Stimulated activated naive CD8-positive, alpha-beta T cell treated with anti-CD3 and anti-CD28 coated beads, Interleukin-15, amount 100 ng/mL, for 72 hours (primary cell): ENCODE results near the gene WDSUB1.

Experiments
- ATAC-seq: fragments of 150-1000 bp; cut with Tn5 transposase; 2 replicates; pipeline ENCODE4 v1.10.0; 2021; ENCODE audit warnings: mild to moderate bottlenecking, moderate library complexity
- DNase-seq, 2 donors: peaks; one replicate each; pipeline ENCODE4 v3.0.0; 2021 to 2022
- H3K27ac Mint-ChIP-seq, 2 donors: one replicate each; pipeline ENCODE4 v1.8.0; 2022; ENCODE audit warnings: mild to moderate bottlenecking in 2 of 2, mixed read lengths in 2 of 2, moderate library complexity in 2 of 2
- H3K27me3 Mint-ChIP-seq: one replicate; pipeline ENCODE4 v1.8.0; 2022; ENCODE audit warnings: mixed read lengths
- H3K4me1 Mint-ChIP-seq: one replicate; pipeline ENCODE4 v1.8.0; 2022; ENCODE audit warnings: mild to moderate bottlenecking, mixed read lengths
- H3K4me3 Mint-ChIP-seq, 2 donors: one replicate each; pipeline ENCODE4 v1.8.0; 2022; ENCODE audit warnings: mild to moderate bottlenecking in 2 of 2, mixed read lengths in 2 of 2, moderate library complexity in 1 of 2
- H3K9me3 Mint-ChIP-seq, 2 donors: one replicate each; pipeline ENCODE4 v1.8.0; 2022; ENCODE audit warnings: mixed read lengths in 2 of 2

Gene WDSUB1

DNA sequence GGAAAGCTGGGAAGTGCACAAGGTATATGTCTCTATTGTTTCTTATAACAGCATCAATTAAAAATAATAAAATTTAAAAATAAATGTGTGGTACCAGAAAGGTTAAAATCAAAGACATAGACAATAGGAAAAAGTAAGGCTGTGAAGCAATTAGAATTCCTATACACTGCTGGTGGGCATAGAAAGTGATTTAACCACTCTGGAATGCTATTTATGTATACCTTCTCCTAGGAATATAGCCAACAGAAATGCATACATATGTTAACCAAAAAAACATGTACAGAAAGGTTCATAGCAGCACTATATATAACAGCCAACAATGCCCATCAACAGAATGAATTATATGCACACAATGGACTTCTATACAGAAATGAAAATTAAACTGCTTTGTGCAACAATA, 43.0 kb downstream of the WDSUB1 start:
- Mint-ChIP-seq H3K27me3 (no peaks in the 10 kb centered on the region), H3K4me1 (no peaks in the 10 kb centered on the region), H3K27ac (no peak overlapping the region), H3K4me3 (no peak overlapping the region), H3K9me3 (no peaks in the 10 kb centered on the region)
- ATAC-seq (no peak), DNase-seq (no peak)

DNA sequence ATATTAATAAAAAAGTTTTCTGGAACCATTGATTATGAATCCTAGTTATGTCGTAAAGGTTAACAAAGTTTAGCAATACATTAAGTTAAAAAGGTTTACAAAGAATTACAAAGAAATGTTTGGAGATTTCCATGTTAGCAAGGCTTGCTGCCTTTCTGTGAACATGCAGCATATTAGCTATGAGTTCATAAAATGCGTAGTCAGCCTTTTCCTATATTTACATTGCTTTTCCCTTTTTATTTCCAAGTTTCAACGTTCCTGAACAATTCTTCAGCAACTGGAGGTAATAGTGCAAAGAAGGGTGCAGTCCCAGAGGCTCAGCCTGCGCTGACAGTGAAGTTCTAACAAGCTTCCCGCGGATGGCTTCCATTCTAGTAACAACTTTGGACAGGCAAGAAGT, 51.6 kb downstream of the WDSUB1 start:
- ATAC-seq, result no peak
- no peak for DNase-seq
- Mint-ChIP-seq H3K9me3 (no peaks in the 10 kb centered on the region), H3K27me3 (no peaks in the 10 kb centered on the region), H3K4me1 (peaks cover 3% of the 10 kb centered on the region), H3K27ac (peak overlapping the region in 1 of 2 donors; percentile 57), H3K4me3 (no peak overlapping the region)

DNA sequence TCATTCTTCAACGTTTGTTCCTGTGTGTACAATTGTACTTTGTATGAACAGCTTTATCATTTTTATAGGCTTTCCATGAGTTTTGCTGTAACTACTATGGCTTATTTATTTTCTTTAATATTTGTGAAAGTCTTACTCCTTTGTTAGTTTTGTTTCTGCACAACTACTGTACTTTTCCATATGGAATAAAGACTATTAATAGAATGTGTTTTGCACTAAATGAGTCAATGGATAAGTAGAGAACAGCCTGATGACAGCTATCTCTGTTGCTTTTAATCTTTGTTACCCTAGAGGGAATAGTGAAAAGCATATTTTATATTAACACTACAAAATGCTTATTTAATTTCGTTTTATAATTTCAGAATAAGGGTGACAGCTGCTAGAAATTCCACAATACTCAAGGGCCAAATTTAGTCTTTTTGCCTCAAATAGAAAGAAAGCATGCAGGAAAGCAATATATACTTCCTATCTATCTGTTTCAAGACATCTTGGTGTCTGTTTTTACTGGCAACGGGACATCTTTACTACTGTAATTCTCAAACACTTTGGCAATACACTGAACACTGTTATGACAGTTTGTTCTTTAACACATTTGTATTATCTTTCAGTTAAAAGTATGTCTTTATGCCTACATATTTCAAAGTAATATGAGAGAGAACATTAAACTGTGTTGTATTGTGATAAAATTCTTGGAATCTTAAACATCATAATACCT, 53.9 kb downstream of the WDSUB1 start:
- Mint-ChIP-seq H3K4me1 (peaks cover 25% of the 10 kb centered on the region), H3K4me3 (no peak overlapping the region), H3K27me3 (no peaks in the 10 kb centered on the region), H3K9me3 (no peaks in the 10 kb centered on the region), H3K27ac (no peak overlapping the region)
- ATAC-seq (no peak), DNase-seq (no peak)

DNA sequence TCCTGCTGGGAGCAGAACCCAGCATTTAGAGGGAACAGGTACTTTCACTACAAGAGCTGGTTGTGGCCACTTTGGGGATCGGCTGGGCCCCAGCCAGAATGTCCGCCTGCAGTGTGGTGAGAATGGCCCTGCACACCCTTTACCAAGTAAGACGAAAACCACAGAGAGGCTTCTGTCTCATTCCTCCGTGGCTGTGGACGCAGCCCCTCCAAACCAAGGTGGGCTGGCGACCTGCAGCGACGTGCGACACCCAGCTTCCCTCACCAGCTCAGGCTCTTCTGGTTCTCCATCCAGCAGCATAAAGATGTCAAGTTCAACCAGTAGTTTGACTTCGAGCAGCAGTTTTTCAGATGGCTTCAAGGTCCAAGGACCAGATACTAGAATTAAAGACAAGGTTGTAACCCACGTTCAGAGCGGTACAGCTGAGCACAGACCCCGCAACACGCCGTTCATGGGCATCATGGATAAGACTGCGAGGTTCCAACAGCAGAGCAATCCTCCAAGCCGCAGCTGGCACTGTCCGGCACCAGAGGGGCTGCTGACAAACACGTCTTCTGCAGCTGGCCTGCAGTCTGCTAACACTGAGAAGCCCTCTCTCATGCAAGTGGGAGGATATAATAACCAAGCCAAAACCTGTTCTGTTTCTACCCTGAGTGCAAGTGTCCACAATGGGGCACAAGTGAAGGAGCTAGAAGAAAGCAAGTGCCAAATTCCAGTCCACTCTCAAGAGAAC, 56.2 kb downstream of the WDSUB1 start:
- no peak for DNase-seq
- no peak overlapping the region for H3K27ac Mint-ChIP-seq
- H3K4me1 Mint-ChIP-seq, result peaks cover 39% of the 10 kb centered on the region
- H3K27me3 Mint-ChIP-seq, result no peaks in the 10 kb centered on the region
- no peak overlapping the region for H3K4me3 Mint-ChIP-seq
- no peak for ATAC-seq
- H3K9me3 Mint-ChIP-seq, result no peaks in the 10 kb centered on the region

DNA sequence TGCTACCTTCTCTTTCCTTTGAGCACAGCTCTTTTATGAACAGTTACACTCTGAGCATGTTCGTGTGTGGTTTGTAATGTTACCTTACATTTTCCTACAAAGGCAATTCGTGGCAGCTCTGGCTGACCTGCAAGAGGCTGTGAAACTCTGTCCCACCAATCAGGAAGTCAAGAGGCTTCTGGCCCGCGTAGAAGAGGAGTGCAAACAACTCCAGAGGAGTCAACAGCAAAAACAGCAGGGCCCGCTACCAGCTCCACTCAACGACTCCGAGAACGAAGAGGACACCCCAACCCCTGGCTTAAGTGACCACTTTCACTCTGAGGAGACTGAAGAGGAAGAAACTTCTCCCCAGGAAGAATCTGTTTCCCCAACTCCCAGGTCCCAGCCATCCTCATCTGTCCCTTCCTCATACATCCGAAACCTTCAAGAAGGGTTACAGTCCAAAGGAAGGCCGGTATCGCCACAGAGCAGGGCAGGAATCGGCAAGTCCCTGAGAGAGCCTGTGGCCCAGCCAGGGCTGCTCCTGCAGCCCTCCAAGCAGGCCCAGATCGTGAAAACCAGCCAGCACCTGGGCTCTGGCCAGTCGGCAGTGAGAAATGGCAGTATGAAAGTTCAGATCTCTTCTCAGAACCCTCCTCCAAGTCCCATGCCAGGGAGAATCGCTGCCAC, 56.9 kb downstream of the WDSUB1 start:
- no peaks in the 10 kb centered on the region for H3K27me3 Mint-ChIP-seq
- H3K4me3 Mint-ChIP-seq, result no peak overlapping the region
- H3K4me1 Mint-ChIP-seq, result peaks cover 39% of the 10 kb centered on the region
- ATAC-seq, result no peak
- no peaks in the 10 kb centered on the region for H3K9me3 Mint-ChIP-seq
- DNase-seq, result no peak
- H3K27ac Mint-ChIP-seq, result peak overlapping the region in 1 of 2 donors; percentile 71

DNA sequence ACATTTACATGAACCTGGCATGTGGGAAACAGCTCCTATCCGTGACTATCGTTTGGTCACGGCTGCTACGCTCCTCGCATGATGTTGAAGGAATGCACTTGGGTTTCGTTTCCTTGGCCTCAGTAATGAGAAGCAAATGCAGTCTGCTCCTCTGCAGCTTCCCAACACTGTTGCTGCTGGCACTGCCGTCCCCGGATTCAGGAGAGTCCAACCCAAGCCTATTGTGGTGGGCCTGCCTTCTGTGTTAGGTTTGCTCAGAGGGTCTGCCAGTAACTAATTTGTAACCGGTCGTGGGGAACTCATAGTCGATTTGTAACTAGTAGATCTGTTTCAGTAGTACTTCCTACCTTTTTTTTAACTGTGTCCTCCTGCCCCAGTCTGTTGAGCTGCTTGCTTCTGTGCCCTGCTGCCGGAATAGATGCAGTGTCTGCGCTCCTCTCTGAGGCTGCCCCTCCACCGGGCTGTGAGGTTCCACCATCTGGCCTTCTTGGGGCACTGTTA, 58.4 kb downstream of the WDSUB1 start:
- Mint-ChIP-seq H3K27me3 (no peaks in the 10 kb centered on the region), H3K9me3 (no peaks in the 10 kb centered on the region), H3K27ac (peak overlapping the region in 1 of 2 donors; percentile 63), H3K4me1 (peaks cover 39% of the 10 kb centered on the region), H3K4me3 (no peak overlapping the region)
- ATAC-seq (no peak), DNase-seq (no peak)

DNA sequence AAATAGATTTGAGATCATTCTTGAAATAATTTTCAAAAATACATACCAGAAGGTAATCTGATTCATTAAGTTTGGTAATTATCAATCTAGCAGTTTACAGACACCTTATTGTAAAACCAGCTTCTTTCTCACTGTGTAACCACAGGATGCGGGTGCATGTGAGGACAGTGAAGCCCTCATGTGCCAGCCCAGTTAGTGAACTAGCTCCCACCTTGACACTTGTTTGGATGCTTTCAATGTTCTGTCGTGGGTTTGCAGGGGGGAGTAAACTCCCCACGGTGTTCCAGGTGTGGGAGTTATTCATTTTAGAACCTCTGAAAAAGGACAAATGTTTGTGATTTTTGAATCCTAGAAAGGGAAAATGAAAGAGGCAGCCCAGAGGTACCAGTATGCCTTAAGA, 59.0 kb downstream of the WDSUB1 start:
- peak overlapping the region in 1 of 2 donors; percentile 63 for H3K27ac Mint-ChIP-seq
- no peak overlapping the region for H3K4me3 Mint-ChIP-seq
- peaks cover 39% of the 10 kb centered on the region for H3K4me1 Mint-ChIP-seq
- DNase-seq (no peak), ATAC-seq (peak; percentile 51)
- no peaks in the 10 kb centered on the region for H3K9me3 Mint-ChIP-seq
- H3K27me3 Mint-ChIP-seq, result no peaks in the 10 kb centered on the region

DNA sequence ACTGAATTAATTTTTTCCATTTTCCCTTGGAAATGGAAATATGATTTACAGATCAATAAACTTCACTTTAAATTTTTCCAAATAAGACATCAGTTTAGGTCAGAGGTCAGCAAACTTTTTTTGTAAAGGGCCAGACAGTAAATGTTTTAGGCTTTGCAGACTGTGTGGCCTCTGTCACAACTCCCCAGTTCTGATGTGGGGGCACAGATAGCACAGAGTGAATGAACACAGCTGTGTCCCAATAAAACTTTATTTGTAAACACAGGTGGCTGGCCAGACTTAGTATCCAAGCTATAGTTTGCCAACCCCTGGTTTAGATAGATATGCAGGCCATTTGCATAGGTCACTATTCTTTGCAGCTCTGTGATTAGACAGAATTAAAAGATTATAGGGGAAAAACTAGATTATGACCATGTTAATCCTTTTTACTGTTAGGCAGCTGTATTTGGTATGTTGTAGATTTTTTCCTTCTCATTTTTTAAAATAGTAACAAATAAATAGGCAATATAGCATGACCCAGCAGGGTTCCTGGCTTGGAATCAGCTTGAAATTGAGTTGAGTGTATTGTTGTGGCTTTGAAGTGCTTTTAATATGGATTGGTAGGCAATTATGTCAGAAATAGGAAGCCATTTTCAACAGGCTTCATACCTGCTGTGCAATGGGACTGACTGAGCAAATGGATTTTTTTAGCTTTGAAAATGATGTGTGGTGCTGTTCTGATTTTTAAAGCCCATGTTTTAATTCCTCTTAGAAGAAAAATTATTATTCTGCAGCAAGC, 59.7 kb downstream of the WDSUB1 start:
- peak overlapping the region in 1 of 2 donors; percentile 54 for H3K27ac Mint-ChIP-seq
- no peaks in the 10 kb centered on the region for H3K9me3 Mint-ChIP-seq
- peaks cover 39% of the 10 kb centered on the region for H3K4me1 Mint-ChIP-seq
- no peaks in the 10 kb centered on the region for H3K27me3 Mint-ChIP-seq
- no peak for DNase-seq
- no peak overlapping the region for H3K4me3 Mint-ChIP-seq
- ATAC-seq, result no peak

DNA sequence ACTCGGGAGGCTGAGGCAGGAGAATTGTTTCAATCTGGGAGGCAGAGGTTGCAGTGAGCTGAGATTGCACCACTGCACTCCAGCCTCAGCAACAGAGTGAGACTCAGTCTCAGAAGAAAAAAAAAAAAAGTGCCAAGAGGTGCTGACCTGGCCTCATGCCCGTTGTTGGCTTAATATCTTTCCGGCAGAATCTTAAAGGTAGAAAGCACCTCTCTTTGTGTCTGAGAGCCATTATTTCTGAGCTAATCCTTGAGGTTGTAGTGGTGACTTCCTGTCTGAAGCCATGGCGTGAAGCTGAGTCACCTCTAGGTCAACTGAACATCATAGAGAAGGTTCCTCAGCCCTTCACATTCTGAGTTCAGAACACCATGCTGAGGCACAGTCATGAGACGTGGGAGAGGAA, 60.4 kb downstream of the WDSUB1 start:
- Mint-ChIP-seq H3K4me1 (peaks cover 39% of the 10 kb centered on the region), H3K27ac (peak overlapping the region in 1 of 2 donors; percentile 1), H3K9me3 (no peaks in the 10 kb centered on the region), H3K27me3 (no peaks in the 10 kb centered on the region), H3K4me3 (no peak overlapping the region)
- peak; percentile 91 for ATAC-seq
- DNase-seq, result peak; percentile 18 to 35

DNA sequence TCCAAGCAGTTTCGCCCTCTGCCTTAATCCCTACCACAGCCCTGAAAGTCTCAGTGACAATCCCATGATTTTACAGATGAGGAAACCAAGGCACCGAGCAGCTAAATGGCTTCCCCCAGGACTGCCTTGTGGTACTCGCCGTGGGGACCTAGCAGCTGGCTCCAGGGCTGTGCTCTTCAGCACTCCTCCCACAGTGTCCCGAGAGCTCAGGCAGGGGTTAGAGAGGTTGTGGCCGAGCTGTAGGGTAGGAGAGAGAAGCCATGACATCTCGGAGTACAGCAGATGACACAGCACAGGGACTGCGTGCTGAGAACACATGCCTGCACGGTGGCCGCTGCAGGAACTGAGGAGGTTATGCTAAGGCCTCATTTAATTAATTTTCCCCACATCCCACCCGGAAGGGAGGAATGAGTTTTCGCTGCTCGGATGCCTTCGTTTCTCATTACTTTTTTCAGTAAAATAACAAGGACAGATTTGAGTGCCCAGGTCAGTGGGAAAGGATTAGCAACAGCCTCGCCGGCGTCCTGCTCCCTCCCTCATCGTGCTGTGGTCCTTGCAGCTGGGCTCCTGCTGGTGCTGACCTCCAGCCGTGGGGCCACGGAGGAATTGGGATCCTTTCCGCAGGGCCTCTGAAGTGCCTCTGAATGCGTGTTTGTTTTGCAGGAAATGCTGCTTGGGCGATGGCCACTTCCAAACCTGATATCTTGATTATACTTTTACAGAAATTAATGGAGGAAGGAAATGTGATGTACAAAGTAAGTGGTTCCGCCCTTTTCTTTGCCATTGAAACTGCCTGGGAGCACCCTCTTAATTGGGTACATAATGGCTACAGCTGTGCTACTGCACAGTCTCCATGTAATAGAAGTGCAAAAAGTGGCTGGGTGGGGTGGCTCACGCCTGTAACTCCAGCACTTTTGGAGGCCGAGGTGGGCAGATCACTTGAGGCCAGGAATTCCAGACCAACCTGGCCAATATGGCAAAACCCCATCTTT, 61.2 kb downstream of the WDSUB1 start:
- Mint-ChIP-seq H3K4me3 (no peak overlapping the region), H3K27ac (no peak overlapping the region), H3K9me3 (no peaks in the 10 kb centered on the region), H3K4me1 (peaks cover 39% of the 10 kb centered on the region), H3K27me3 (no peaks in the 10 kb centered on the region)
- DNase-seq (no peak), ATAC-seq (no peak)

DNA sequence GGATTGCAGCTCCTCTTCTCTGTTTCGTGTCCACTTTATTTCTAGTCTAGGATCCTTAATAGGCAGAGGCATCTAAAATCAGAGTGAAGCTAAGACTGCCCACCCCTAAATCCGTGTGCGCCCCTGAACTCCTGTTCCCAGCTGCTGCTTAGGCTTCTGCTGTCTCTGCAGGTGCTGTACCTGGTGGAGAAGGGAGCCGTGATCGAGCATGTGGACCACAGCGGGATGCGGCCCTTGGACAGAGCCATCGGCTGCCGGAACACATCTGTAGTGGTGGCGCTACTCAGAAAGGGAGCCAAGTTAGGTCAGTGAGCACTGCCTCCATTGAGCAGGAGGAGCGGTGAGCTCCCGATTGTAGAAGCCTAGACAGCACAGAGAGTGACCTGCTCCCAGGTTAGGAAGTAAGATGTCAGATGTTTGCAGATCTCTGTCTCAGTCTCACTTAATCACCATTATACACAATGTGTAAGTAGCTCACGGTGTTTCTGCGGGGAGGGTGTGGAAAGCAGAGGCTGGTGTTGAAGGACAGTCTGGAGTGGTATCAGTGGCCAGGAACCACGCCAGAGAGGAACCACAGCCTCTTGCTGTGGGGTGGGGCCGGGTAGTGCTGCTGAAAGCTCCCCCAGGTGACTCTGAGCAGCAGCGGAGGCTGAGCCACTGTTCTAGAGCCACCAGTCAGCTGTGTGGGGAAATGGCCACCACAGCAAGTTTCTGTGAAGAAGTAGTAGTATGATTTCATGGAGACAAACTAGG, 62.3 kb downstream of the WDSUB1 start:
- no peak overlapping the region for H3K27ac Mint-ChIP-seq
- H3K27me3 Mint-ChIP-seq, result no peaks in the 10 kb centered on the region
- H3K9me3 Mint-ChIP-seq, result no peaks in the 10 kb centered on the region
- H3K4me1 Mint-ChIP-seq, result peaks cover 30% of the 10 kb centered on the region
- no peak overlapping the region for H3K4me3 Mint-ChIP-seq
- no peak for ATAC-seq
- no peak for DNase-seq

DNA sequence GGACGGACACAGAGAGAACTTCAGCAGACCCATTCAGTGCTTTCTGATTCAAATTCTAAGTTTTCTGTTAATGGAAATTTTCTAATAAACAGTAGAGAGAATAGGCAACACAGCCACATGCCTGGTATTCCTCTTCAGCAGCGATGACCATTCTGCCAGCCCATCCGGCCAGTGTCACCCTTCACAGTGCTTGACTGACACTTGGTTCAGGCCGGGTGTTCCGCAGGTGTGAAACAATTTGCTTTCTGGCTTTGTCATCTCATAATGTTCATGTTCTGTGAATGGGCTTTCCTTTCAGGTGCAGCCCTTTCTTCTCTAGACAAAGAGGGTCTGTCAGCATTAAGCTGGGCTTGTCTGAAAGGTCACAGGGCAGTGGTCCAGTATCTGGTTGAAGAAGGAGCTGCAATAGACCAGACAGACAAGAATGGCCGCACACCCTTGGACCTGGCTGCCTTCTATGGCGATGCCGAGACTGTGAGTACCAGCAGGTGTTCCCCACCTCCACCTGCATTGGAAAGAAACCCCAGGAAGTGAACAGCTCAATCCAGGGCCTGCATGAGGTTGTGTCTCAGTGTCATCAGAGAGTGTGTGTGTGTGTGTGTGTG, 67.0 kb downstream of the WDSUB1 start:
- Mint-ChIP-seq H3K9me3 (no peaks in the 10 kb centered on the region), H3K4me1 (no peaks in the 10 kb centered on the region), H3K4me3 (no peak overlapping the region), H3K27me3 (no peaks in the 10 kb centered on the region), H3K27ac (no peak overlapping the region)
- DNase-seq (no peak), ATAC-seq (no peak)

DNA sequence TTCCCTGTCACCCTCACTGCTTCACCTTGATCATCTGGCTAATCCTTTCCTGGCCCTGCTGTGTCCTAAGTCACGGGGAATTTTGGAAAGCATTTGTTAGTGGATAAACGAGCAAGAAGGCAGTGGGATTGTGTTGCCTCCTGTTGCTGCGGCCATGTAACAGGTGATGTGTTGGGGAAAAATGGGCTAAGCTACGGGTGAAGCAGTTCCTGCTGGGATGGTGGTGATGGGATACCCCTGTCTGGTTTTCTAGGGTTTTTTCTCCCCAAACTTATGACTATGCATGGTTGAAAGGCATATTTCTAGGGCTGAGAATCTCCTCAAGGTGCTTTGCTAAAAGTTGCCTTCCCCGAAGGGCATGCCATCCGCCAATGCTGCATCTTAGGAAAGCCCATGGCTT, 68.1 kb downstream of the WDSUB1 start:
- Mint-ChIP-seq H3K4me3 (no peak overlapping the region), H3K9me3 (no peaks in the 10 kb centered on the region), H3K27me3 (no peaks in the 10 kb centered on the region), H3K4me1 (no peaks in the 10 kb centered on the region), H3K27ac (no peak overlapping the region)
- no peak for ATAC-seq
- DNase-seq, result no peak

DNA sequence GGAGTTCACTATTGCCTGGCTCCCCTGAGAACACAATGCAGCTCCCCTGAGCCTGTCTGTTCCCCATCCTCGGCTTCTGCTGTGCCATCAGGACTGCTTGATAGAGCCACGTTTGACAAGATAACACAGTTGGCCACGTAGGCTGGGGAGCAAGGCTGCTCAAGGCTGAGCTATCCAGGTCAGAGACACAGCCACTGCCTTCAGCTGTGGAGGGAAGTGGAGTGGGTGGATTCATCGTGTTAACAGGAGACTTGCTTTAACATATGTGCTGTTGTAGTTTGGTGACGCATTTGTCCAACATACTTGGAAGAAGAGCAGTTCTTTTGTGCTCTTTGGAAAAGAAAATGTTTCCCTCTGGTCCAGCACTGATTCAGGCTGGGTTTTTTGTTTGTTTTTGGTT, 68.8 kb downstream of the WDSUB1 start:
- H3K4me3 Mint-ChIP-seq, result no peak overlapping the region
- no peaks in the 10 kb centered on the region for H3K9me3 Mint-ChIP-seq
- H3K27ac Mint-ChIP-seq, result no peak overlapping the region
- H3K27me3 Mint-ChIP-seq, result no peaks in the 10 kb centered on the region
- H3K4me1 Mint-ChIP-seq, result no peaks in the 10 kb centered on the region
- no peak for DNase-seq
- ATAC-seq, result no peak
